H1 (cell line): ENCODE results near the gene TRIM14.

ENCODE experiments used
- ASH2L ChIP-seq: fragments of 200-600, 300-600 bp; sonication (generic); IDR thresholded peaks from one replicate; pipeline ENCODE4 v1.7.1; 2017; ENCODE audit warnings: low read length
- BCL11A ChIP-seq, 2 experiments: IDR thresholded peaks; one replicate each; pipeline ENCODE4 v1.6.1; 2011; ENCODE audit warnings: low read depth in 2 of 2, low read length in 2 of 2, mild to moderate bottlenecking in 2 of 2
- CBX5 ChIP-seq: fragments of 300-800, 300-1000 bp; sonication (generic); IDR thresholded peaks from 2 replicates; pipeline ENCODE4 v1.7.1; 2016; ENCODE audit warnings: antibody characterized with exemption, low read length, low read depth
- CHD2 ChIP-seq: IDR thresholded peaks from 2 replicates; pipeline ENCODE4 v1.6.1; 2012; ENCODE audit warnings: low read length, improper control_type of control experiment
- EZH2 ChIP-seq: fragments of 200-600 bp; sonication (generic); IDR thresholded peaks from 2 replicates; pipeline ENCODE4 v1.7.1; 2012; ENCODE audit warnings: low read depth, mild to moderate bottlenecking, moderate library complexity, low read length, inconsistent platforms; ENCODE audit not compliant: severe bottlenecking
- JUND ChIP-seq: IDR thresholded peaks from 2 replicates; pipeline ENCODE4 v1.6.1; 2011; ENCODE audit warnings: mild to moderate bottlenecking, improper control_type of control experiment, low read length
- POLR2A ChIP-seq, 2 experiments: IDR thresholded peaks; 1 replicate in 1 of 2; 2 replicates in 1 of 2; pipeline ENCODE4 v1.6.1; 2011; ENCODE audit warnings: low read depth in 2 of 2, low read length in 2 of 2, mild to moderate bottlenecking in 2 of 2; ENCODE audit errors: control extremely low read depth in 1 of 2
- RBBP5 ChIP-seq: IDR thresholded peaks from 2 replicates; pipeline ENCODE4 v1.7.1; 2012; ENCODE audit warnings: low read depth, mild to moderate bottlenecking, inconsistent platforms, low read length, moderate library complexity, borderline replicate concordance
- SIX5 ChIP-seq: IDR thresholded peaks from 2 replicates; pipeline ENCODE4 v1.6.1; 2011; ENCODE audit warnings: mild to moderate bottlenecking, low read depth, low read length
- USF2 ChIP-seq: IDR thresholded peaks from 2 replicates; pipeline ENCODE4 v1.6.1; 2011; ENCODE audit warnings: low read length, improper control_type of control experiment
- ZNF274 ChIP-seq: IDR thresholded peaks from 2 replicates; pipeline ENCODE4 v1.7.0; 2012; ENCODE audit warnings: low read length, borderline replicate concordance; ENCODE audit errors: extremely low read depth
- TF ChIP-seq, protein P1 (sequence below), 3 experiments: IDR thresholded peaks; 1 replicate in 2 of 3; 2 replicates in 1 of 3; pipeline versions ENCODE4 v1.5.1 to v1.6.1; 2011; ENCODE audit warnings: low read length in 3 of 3, mild to moderate bottlenecking in 3 of 3, inconsistent platforms in 2 of 3, low read depth in 1 of 3, moderate library complexity in 1 of 3; ENCODE audit not compliant: insufficient read depth in 1 of 3; ENCODE audit errors: control extremely low read depth in 1 of 3
- TF ChIP-seq, protein P2 (sequence below): IDR thresholded peaks from 2 replicates; pipeline ENCODE4 v1.6.1; 2012; ENCODE audit warnings: inconsistent platforms

DNA sequence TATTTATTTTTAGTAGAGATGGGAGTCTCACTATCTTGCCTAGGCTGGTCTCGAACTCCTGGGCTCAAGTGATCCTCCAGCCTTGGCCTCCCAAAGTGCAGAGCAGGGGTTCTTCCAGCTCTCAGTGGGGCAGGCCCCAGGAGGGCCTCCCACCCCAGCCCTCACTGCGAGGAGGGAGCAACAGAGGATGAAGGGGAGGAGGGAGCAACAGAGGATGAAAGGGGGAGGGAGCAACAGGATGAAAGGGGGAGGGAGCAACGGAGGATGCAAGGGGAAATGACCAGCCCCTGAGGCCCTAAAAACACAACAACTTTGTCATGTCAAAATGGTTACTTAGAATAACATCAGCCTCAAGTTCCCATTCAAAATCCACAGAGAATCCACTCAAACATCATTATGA lies 10.0 kb downstream of the TRIM14 start:
- TF ChIP-seq, protein P1, sequence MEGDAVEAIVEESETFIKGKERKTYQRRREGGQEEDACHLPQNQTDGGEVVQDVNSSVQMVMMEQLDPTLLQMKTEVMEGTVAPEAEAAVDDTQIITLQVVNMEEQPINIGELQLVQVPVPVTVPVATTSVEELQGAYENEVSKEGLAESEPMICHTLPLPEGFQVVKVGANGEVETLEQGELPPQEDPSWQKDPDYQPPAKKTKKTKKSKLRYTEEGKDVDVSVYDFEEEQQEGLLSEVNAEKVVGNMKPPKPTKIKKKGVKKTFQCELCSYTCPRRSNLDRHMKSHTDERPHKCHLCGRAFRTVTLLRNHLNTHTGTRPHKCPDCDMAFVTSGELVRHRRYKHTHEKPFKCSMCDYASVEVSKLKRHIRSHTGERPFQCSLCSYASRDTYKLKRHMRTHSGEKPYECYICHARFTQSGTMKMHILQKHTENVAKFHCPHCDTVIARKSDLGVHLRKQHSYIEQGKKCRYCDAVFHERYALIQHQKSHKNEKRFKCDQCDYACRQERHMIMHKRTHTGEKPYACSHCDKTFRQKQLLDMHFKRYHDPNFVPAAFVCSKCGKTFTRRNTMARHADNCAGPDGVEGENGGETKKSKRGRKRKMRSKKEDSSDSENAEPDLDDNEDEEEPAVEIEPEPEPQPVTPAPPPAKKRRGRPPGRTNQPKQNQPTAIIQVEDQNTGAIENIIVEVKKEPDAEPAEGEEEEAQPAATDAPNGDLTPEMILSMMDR (IDR thresholded peaks at IDR 0.05; ENCODE audit: control extremely low read depth in 1 of 3, insufficient read depth in 1 of 3, low read depth in 1 of 3, low read length in 3 of 3), result no peak
- TF ChIP-seq ZNF274, result no peak
- no peak for TF ChIP-seq CHD2
- no peak for TF ChIP-seq ASH2L
- TF ChIP-seq EZH2, result no peak
- TF ChIP-seq, protein P2, sequence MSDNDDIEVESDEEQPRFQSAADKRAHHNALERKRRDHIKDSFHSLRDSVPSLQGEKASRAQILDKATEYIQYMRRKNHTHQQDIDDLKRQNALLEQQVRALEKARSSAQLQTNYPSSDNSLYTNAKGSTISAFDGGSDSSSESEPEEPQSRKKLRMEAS, result no peak
- no peak for TF ChIP-seq SIX5
- no peak for TF ChIP-seq POLR2A (IDR thresholded peaks at IDR 0.05; ENCODE audit: control extremely low read depth in 1 of 2, low read depth in 2 of 2, low read length in 2 of 2)
- no peak for TF ChIP-seq BCL11A (IDR thresholded peaks at IDR 0.05; ENCODE audit: low read depth in 2 of 2, low read length in 2 of 2)
- TF ChIP-seq USF2, result no peak
- TF ChIP-seq CBX5, result no peak
- no peak for TF ChIP-seq JUND
- TF ChIP-seq RBBP5, result no peak
